Stimulated activated CD8-positive, alpha-beta memory T cell treated with anti-CD3 and anti-CD28 coated beads, Interleukin-2, amount 100 ng/mL, for 48 hours (primary cell): ENCODE results near the gene CXXC5.

Source experiments
- DNase-seq, 2 donors: peaks; one replicate each; pipeline ENCODE4 v3.0.0-alpha.2; 2020; ENCODE audit warnings: low read depth in 2 of 2

The CXXC5 gene

DNA sequence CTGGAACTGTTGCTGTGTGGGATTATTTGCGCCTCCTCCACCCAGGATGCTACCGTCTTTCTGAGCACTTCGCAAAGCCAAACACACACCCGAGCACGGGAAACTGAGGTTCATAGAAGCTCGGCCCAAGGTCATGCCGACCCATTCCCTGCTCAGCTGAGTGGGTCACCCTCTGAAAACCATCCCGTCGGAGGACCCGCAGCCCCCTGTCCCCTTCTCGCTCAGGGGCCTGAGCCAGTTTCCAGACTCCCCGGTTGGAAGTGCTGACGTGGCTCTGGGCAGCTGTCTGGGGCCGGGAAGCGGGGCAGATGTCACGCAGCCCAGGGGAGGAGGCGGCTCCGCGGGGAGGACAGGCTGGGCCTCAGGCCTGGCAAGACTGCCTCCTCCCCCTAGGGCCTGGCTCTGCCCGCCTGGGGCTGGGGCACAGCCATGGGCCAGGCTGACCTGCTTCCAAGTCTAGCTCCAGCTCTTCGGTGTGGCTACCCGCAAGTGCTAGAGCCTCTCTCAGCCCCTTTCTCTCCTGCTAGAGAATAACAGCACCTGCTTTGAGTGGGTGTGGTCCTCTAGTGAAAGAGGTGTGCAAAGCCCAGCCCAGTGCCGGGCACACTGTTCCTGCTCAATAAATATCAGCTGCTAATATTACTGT lies 9.9 kb upstream of the CXXC5 start:
- DNase-seq, result no peak

DNA sequence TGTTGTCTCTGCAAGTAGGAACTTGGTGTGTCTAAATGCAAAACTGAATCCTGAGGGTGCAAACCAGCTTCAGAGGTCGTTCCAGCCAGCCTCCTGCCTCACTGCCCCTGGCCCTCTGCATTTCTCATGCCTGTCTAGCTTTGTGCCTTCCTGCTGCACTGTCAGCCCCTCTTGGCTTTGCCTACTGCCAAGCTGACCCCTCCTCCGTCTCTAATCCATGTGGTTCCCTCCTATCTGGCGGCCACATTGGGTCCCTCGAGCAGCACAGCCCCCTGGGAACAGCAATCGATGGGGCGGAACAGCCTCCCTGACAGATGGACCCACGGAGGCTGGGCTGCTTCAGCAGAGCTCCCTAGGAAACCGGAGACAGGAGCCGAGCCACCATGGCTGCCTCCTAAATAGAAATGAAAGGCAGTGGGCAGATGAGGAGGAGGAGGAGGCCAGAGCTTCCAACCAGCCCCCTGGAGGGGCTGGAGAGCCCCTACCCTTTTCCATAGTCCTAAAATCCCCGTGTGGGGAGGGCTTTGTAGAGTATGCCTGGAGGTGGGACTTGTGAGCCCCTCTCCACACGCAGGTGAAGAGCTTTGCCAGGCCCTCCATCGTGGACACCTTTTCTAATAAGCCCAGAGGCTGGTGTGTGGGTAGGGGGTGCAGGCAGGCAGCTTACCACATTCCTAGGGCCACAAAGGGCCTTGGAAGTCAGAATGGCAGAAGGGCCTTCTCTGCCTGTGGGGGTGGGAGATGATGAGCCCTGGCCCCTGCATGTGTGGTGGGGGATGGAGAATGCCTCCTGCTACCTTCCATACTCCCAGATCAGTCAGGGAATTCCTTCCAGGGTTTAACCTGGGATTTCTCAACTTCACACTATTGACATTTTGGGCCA lies 9.2 kb upstream of the CXXC5 start:
- DNase-seq, result no peak

DNA sequence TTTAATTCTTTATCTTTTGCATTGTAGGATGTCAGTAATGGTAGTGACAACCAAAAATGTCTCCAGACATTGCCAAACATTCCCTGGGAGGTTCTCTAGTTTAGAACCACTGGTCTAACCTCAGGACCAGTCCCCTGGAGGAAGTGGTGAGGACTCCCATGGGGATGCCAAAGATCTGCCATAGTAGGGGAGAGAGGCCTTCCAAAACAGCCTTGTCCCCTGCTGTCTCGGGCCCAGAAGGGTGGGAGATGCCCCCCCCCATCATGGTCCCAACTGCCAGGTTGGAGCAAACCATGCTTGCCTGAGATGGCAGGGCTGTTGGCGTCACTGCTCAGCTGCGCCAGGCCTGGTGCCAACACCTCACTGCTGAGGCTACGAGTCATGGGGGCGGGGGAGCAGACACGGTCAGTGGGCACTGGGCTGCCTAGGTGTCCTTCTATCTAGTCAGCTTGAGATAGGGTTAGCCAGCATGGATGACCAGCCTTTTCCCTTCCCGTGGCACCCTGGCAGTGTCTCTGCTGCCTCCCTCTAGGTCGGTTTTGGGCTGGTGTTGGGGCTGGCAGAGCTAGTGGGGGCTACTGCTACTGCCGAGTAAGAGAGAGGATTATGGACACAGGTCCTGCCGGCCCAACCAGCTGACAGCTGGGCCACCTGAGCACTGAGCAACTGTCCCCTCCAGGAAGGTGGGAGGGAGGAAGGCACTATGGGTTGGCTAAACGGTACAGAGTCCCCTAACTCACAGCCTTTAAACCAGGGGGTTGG lies 8.3 kb upstream of the CXXC5 start:
- no peak for DNase-seq

DNA sequence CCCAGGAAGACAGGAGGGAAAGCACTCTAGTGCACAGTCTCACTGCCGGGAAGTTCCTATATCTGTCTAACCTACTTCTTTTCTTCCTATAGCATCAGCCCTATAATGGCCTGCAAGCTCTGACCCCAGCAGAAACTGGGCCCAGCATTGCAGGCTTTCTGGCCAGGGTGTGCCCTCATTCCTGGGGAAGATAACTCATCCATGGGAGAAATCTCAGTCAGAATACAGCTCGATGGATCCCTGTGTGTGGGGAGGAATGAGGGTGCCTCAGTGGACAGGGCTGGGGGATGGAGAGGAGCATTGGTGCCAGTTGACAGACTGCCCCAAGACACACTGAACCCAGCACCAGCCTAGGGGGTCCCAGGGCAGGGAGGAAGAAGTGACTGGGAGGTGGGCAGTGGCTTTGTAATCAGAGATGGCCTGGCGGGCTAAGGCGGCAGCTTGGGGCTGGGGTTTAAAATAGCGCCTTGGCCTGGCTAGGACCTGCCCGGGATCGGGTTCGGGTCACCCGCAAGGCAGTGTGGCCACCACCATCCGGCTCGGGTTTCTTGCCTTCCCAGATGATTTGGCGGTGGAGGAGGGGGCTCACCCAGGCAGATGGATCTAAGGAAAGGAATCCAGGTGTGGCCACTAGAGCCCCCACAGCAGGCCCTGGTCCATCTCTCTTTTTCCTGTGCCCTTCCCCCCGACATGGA lies 7.6 kb upstream of the CXXC5 start:
- DNase-seq, result no peak

DNA sequence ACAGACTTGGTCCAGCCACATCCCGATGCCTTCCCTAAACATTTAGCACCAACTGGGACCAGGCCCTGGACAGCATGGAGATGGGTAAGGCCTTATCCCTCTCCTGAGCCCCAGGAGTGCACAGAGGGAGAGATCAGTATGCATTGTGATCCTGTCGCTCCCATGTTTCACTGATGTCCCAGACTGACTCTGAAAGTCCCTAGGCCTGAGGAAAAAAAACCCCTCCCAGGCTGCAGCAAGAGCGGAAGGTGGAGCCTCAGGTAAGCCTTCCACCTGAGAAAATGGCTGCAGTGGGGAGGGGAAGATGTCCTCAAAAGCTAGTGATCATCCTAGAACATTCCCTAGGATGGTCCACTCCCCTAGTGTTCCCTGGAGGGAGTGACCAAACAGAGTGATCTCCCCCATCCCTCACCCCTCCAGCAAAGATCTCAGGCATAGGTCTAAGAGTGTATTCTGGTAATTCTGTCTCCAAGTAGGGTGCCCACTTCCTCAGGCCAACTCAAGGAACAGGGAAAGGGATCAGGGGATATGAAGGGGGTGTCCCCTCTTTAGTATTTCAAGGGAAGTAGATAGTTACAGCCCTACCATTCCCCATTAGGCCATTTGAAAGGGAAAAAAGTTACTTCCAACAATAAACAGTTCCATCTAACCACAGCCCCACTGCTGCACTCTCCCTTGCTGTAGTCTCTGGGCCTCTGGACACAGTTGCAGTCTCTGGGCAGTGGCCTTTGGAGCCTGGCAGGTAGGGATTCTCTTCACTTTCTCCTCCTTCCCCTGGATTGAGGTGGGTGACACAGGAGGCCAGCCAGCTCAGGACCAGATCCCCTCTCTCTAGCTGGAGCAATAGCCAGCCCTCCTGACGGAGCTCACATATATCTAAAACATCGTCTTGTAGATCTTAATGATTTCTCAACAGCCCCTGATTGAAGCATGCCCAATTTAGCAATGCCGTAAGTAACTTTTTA lies 6.8 kb upstream of the CXXC5 start:
- no peak for DNase-seq

DNA sequence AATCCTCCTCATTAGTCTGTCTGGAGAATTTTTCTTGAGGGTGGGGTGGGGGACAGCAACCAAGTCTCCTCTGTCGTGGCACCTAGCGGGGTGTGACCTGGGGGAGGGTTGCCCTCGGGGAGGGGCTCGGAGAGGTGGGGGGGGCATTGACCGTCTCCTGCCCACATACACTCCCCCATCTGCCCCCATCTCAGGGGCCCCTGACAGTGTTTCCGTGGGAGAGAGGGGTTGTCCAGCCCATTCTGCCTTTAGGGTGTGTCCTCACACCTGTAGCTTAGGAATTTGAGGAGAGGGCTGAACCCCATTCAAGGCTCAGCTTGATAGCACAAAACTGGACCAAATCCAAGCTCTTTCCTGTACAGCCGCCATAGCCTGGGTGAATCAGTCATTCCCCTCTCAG lies 5.9 kb upstream of the CXXC5 start:
- DNase-seq, result no peak

DNA sequence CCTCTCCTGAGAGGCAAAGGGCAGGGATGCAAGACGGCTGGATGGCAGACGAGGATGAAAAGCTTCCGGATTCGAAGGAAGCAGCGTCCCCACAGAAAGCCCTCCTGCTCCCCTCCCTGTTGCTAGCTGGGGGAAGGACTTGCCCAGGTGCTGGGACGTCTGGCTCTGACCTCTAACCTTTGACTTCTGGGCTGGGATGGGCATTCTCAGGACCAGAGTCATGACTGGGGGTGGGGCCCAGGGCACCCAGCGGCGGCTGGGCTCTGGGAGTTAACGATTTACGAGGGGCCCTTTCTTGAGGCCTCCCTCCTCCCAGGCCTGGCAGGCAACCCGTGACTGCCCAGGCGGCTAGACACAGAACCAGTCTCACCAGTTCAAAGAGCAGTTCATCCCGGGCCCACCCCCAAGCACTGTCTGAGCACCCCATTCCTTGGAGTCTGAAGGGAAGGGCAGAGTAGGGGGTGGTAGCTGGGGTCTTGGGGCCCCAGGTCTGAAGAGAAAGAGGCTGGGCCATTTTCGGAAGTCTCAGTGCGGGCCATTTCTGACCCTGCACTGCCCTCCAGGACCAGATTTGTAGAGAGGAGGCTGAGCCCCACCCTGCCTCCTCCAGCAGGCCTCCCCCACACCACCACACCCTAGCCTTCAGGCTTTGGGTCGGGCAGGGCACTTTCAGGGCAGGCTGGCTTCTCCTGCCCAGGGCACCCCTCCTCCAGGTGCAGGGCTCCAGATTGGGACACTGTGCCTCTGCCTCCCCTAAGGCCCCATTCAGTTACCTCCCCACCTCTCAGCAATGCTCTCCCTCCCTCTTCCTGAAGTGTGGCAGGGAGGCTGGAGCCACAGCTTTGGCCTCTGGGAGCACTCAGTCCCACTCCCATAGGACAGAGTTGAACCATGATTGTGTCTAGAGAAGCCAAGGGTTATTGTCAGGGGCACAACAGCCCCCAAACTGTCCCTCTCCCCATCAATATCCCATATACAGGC lies 5.0 kb upstream of the CXXC5 start:
- no peak for DNase-seq

DNA sequence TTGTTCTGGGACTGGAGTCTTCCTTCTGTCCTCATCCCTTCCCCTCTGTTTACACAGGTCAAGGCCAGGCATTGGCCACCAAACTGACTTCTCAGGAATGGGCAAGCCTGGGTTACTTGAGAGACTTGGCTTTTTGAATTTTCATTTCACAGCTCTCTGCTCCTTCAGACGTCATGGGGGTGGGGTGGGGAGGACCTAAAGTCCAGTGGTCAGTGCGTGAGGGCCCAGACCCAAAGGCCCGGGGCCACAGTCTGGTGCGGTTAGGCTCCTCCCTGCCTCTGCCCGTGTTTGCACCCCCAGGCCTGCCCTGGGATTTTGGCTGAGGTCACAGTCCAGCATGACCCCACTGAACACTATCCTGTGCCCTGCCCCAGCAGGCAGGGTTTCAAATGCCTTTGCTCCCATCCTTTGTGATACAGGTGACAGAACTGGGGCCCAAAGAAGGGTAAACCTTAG lies 4.1 kb upstream of the CXXC5 start:
- DNase-seq, result no peak

DNA sequence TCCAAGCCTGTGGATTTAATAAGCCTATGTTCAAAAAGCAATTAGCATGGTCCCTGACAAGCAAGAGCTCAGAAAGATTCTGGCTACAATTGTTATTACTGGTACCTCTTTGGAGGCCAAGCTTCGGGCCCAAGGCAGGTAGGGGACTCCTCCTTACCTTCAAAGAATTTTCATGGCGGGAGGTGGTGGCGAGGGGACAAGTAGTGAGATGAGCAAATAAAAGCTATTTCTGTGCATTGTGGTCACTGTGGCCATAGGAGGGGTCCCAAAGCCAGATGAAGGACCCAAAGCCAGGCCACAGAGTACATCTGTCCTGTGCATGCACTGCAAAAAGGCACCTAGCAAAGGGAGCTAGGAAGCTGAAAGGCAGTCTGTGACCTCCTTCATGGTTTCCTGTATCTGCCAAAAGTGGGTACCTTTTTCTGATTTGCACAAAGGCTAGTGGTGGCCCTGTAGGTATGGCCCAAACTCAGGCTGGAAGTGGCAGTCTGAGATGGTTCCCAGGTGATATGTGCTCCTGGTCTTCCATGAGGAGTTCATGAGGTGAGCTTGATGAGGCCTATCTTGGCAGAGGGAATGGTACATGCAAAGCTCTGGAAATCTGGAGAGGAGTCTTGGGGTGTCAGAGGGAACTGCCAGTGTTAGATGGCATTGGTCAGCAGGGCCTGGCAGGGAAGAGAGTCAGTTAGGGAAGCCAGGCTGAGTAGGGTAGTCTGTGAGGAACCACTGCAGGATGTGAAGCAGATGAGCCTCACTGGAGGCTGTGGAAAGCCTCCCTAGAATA lies 3.3 kb upstream of the CXXC5 start:
- no peak for DNase-seq

DNA sequence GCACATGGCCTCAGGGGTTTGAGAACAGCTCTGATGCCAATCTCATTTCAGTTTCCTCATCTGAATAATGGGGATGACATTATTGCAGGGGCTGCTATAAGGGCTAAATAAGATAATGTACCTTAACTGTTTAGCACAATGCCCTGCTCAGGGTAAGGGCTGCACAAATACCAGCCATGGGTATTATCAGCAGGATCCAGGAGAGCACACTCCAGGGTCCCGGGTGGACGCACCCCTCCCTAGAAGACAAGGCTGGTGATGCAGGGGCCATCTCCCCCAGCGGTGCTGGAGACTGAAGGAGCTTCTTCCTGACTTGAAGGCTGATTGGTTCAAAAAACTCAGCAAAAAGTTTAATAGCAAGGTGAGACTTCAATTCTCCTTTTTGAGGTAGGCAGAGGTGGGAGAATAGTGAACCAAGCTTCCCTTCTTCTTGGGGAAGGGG lies 2.7 kb upstream of the CXXC5 start:
- no peak for DNase-seq

DNA sequence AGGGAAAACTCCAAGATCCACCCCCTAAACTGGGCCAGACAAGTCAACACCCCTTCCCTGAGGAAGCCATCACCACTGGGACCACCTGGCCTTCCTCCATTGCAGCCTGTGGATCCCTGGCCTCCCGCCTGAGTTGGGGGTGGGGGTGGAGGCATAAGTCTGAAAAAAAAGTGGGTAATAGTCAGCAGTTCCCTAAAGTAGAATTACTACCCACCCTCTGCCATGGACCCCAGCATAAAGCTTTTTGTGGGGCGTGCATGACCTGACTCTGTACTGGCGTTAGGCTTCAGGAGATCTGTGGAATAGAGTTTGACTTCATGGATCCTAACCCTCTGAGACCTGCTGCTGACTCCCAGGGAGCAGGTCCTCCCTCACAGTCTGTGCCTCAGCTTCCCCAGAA lies 2.0 kb upstream of the CXXC5 start:
- no peak for DNase-seq

DNA sequence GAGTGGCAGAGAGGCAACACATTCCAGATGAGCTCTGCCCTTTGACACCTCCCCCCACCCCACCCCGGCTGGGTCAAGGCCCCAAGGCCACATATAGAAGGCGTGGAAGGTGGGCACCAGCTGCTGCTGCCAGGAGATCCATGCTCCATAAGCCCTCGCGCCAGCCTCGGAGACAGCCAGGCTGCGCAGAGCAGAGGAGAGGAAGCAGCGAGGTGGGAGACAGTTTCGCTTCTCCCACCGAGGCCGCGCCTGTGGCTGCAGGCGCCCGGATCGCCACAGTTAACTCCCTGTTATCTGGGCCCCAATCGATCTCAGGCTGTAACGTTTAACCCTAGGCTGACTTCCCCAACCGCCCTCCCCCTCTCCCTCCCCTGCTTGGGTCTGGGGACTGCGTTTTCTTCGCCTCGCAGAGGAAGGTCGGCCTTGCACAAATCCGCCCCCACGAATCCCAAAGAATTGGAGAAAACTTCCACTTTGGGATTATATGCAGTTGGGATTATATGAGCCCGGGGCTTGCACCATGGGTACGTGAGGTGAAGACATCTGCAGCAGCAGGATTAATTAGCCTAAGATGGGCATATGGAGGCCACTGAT lies 1.1 kb upstream of the CXXC5 start:
- DNase-seq, result no peak

DNA sequence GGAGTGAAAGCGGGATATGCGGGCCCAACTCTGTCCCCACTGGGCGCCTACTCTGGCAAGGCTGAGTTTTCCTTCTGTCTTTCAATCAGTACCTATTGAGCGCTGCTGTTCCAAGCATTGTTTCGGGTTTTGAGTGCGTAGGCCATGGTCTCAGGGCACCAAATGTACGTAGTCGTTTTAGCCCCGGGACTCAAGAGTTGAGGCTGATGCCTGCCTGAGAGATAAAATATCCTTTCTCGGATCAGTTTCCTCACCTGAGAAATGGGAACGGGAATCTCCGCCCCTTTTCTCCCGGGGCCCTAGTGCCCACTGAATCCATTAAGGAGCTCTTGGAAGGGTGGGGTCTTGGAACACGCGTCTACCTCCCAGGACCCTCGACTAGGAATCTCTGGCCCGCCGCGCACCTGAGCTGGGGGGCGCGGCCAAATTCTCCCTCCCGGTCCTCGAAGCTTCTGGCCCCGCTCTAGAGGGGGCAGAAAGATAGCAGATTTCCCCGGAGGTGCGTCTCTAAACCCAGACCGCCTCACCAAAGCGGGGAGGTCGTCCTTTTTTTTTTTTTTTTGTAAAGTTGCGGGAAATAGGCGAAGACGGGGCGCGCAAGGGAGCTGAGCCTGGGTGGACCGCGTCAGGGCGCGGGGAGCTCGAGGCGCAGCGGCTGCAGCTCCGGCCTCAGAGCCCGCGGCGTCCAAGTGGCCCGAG lies 494 bp upstream of the CXXC5 start:
- DNase-seq, result no peak

DNA sequence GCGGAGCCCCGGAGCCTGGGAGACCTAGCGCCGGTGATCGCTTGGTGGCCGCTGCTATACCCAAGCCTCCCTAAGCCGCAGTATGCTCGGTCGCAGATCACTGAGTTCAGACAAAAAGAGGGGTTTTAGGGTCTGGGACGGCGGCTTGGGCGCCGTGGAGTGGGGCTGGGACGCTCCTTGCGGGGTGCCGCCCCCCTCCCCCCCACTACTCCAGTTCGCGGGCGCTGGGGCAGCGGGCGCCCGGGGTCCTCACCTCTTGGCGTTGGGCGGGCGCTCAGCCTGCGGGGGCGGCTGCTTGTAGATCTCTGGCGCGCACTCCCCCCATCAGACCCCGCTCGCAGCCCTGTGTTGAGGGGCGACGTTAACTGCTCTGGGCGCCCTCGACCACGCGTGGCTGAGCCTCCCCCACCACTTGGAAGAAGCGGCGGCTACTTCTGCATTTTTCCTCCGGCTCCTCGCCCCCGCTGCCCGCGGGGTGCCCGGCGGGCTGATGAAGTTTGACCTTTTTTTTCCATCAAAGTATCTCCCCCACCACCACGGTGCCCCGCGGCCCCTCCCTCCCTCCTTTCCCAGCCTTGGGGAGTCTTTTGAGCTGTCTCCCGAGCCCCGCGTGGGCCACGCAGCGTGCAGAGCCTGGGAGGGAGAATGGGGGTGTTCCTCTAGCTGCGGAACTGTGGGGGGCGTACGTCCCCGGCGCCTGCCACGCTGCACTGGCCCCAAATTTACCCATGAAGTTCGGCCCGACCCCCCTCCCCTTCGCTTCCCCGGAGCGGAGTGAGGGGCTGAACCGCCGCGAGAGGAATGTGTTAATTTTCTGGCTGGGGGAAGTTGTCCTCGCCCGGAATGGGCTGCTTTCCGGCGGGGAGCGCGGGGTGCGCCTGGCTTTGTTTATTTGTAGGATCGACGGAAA lies 1.2 kb downstream of the CXXC5 start:
- DNase-seq, result no peak

DNA sequence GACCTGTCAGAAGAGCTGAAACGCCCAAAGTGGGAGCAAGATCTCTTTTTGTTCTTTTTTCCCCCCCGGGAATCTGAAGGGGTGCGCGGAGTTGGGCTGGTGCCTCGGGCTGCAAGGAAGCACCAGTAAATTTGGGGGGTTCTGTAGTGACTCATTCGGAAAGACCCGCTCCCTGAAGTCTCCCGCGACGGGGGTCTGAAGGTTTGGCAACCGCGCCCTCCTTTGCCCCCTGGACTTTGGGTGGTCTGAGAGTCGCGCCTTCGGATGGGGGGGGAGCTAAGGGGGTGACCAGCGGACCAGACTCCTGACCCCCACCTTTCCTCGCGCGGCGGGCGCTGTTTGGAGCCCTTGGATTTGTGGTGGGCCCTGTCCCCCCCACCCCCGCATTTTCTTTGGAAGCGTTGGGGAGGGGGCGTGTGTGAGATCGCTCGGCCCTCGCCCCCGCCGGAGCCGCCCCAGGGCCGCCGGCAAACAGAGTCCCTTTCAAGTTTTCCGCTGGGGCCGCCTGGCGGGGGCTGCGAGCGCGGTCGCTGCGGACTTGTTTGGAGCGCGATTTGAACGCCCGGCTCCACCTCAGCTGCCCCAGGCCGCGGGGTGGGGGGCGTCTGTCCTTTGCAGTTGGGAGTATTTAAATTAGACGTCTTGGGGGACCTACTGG lies 2.0 kb downstream of the CXXC5 start:
- DNase-seq, result no peak

DNA sequence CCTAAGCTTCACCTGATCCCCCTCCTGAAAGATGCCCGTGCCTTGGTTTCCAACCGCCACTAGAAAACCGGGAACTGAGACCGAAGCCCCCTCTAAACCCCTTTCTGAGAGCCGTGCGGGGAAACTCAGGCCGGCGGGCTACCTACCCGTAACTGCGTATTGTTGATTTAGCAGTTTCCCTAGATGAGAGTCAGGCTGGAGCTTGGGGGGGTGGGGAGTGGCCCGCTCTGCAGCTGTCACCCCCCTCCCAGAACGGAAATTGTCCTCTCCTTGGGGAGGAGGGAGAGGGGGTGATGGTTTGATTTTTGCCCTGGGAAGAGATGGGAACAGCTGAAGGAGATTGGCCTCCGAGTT lies 2.5 kb downstream of the CXXC5 start:
- DNase-seq, result no peak
